Measurements from ENCODE around the gene GPS1. TPM values are rescaled to one million over a fixed set of nuclear protein-coding genes. Genes with fewer than 3 reads are reported as not detected.
A peak's percentile ranks its signal among the peaks of the same experiment; 100 is the strongest.

The GPS1 gene
- total and polyA plus RNA-seq, 3 experiments from 2014 or later, result 122 to 151 (median 125) TPM

GRCh38 chr17:82021107-82021899, 30.4 kb upstream of the GPS1 start:
- Mint-ChIP-seq H3K4me3 (peak overlapping the region; percentile 83 to 93 (median 85)), H3K27ac (peak overlapping the region in 6 of 8 donors; percentile 56 to 85 (median 70)), H3K4me1 (peaks cover 17 to 34% (median 21%) of the 10 kb centered on the region in 3 donors), H3K36me3 (peaks cover 0 to 8% (median 0%) of the 10 kb centered on the region in 3 donors), H3K9me3 (no peaks in the 10 kb centered on the region), H3K27me3 (peaks cover 0 to 2% of the 10 kb centered on the region in 2 donors)
- peak overlapping the region; percentile 61 for H3K27ac ChIP-seq (ENCODE audit: low read depth, low read length)
- no peaks in the 10 kb centered on the region for H3K27me3 ChIP-seq (ENCODE audit: insufficient read depth, low read length, poor library complexity, severe bottlenecking)
- H3K36me3 ChIP-seq (ENCODE audit: insufficient read depth, low read length), result peaks cover 6% of the 10 kb centered on the region
- no peaks in the 10 kb centered on the region for H3K9me3 ChIP-seq (ENCODE audit: low read length)
- DNase-seq, result peak in 4 of 5 donors; percentile 20 to 72 (median 50)
- H3K4me3 ChIP-seq (ENCODE audit: low read length), result peak overlapping the region; percentile 70
- peaks cover 26% of the 10 kb centered on the region for H3K4me1 ChIP-seq (ENCODE audit: insufficient read depth, low read length)
- ChIA-PET POLR2A (interaction anchor here (1.4 to 1.7 kb wide), 2 partner anchors 61 to 151 kb away, joined by 5 to 12 read pairs; partner anchors contain the start of gene NOTUM), CTCF (interaction anchor here (0.8 to 6.0 kb wide), 7 partner anchors 10 to 134 kb away, joined by 3 to 83 read pairs (median 5); partner anchors contain the start of genes DCXR, NOTUM and RAC3)

- H3K27me3 Mint-ChIP-seq, result peaks cover 0 to 2% of the 10 kb centered on the region in 2 donors
- peaks cover 6% of the 10 kb centered on the region for H3K36me3 ChIP-seq (ENCODE audit: insufficient read depth, low read length)
- no peaks in the 10 kb centered on the region for H3K9me3 ChIP-seq (ENCODE audit: low read length)
- H3K4me1 Mint-ChIP-seq, result peaks cover 17 to 34% (median 21%) of the 10 kb centered on the region in 3 donors
- peak overlapping the region; percentile 70 for H3K4me3 ChIP-seq (ENCODE audit: low read length)
- H3K4me1 ChIP-seq (ENCODE audit: insufficient read depth, low read length), result peaks cover 26% of the 10 kb centered on the region
- H3K27me3 ChIP-seq (ENCODE audit: insufficient read depth, low read length, poor library complexity, severe bottlenecking), result no peaks in the 10 kb centered on the region
- POLR2A ChIA-PET, result interaction anchor here (0.9 to 2.3 kb wide), 5 partner anchors 16 to 251 kb away, joined by 3 to 10 read pairs (median 5); partner anchors contain the start of genes CSNK1D and DCXR
- peak overlapping the region; percentile 61 for H3K27ac ChIP-seq (ENCODE audit: low read depth, low read length)
- no peak for DNase-seq
- CTCF ChIA-PET, result interaction anchor here (0.8 to 6.0 kb wide), 7 partner anchors 9 to 133 kb away, joined by 3 to 83 read pairs (median 5); partner anchors contain the start of genes DCXR, NOTUM and RAC3
- peak overlapping the region; percentile 83 to 93 (median 85) for H3K4me3 Mint-ChIP-seq
- H3K9me3 Mint-ChIP-seq, result no peaks in the 10 kb centered on the region
- H3K27ac Mint-ChIP-seq, result peak overlapping the region in 5 of 8 donors; percentile 62 to 85 (median 71)
- peaks cover 0 to 8% (median 0%) of the 10 kb centered on the region in 3 donors for H3K36me3 Mint-ChIP-seq
Measured at GRCh38 chr17:82021900-82022309, 29.8 kb upstream of the GPS1 start.

GRCh38 chr17:82022310-82022980, 29.3 kb upstream of the GPS1 start, which contains the start of gene CENPX:
TSS of gene CENPX (minus strand) at chr17:82022878. CDS start at chr17:82022861, 17 bp downstream.
- POLR2A ChIA-PET, result interaction anchor here (0.8 to 2.3 kb wide), 9 partner anchors 15 to 497 kb away, joined by 3 to 10 read pairs (median 5); partner anchors contain the start of genes CSNK1D, DCXR, FASN and FOXK2
- H3K4me3 Mint-ChIP-seq, result peak within 1 kb of the TSS; percentile 83 to 93 (median 85)
- H3K9me3 Mint-ChIP-seq, result no peaks in the 10 kb centered on the region
- peaks cover 0 to 8% (median 0%) of the 10 kb centered on the region in 3 donors for H3K36me3 Mint-ChIP-seq
- CTCF ChIA-PET, result interaction anchor here (0.7 to 6.0 kb wide), 5 partner anchors 9 to 133 kb away, joined by 3 to 83 read pairs (median 16); partner anchors contain the start of genes DCXR, NOTUM and RAC3
- peaks cover 0 to 2% of the 10 kb centered on the region in 2 donors for H3K27me3 Mint-ChIP-seq
- Histone ChIP-seq H3K4me3 (ENCODE audit: low read length) (peak within 1 kb of the TSS; percentile 70), H3K9me3 (ENCODE audit: low read length) (no peaks in the 10 kb centered on the region), H3K4me1 (ENCODE audit: insufficient read depth, low read length) (peaks cover 26% of the 10 kb centered on the region), H3K36me3 (ENCODE audit: insufficient read depth, low read length) (peaks cover 6% of the 10 kb centered on the region), H3K27me3 (ENCODE audit: insufficient read depth, low read length, poor library complexity, severe bottlenecking) (no peaks in the 10 kb centered on the region), H3K27ac (ENCODE audit: low read depth, low read length) (peak within 1 kb of the TSS; percentile 61)
- peak within 1 kb of the TSS in 7 of 8 donors; percentile 56 to 85 (median 71) for H3K27ac Mint-ChIP-seq
- H3K4me1 Mint-ChIP-seq, result peaks cover 17 to 34% (median 21%) of the 10 kb centered on the region in 3 donors
- DNase-seq, result peak in 1 of 5 donors; percentile 57

- Mint-ChIP-seq H3K27ac (peak within 1 kb of the TSS in 6 of 8 donors; percentile 56 to 85 (median 70)), H3K4me1 (peaks cover 17 to 34% (median 21%) of the 10 kb centered on the region in 3 donors), H3K36me3 (peaks cover 0 to 8% (median 0%) of the 10 kb centered on the region in 3 donors), H3K27me3 (peaks cover 0 to 2% of the 10 kb centered on the region in 2 donors), H3K4me3 (peak within 1 kb of the TSS; percentile 83 to 93 (median 85)), H3K9me3 (no peaks in the 10 kb centered on the region)
- Histone ChIP-seq H3K9me3 (ENCODE audit: low read length) (no peaks in the 10 kb centered on the region), H3K27me3 (ENCODE audit: insufficient read depth, low read length, poor library complexity, severe bottlenecking) (no peaks in the 10 kb centered on the region), H3K36me3 (ENCODE audit: insufficient read depth, low read length) (peaks cover 6% of the 10 kb centered on the region), H3K4me3 (ENCODE audit: low read length) (peak within 1 kb of the TSS; percentile 70), H3K27ac (ENCODE audit: low read depth, low read length) (peak within 1 kb of the TSS; percentile 61), H3K4me1 (ENCODE audit: insufficient read depth, low read length) (peaks cover 26% of the 10 kb centered on the region)
- DNase-seq, result peak; percentile 99 to 100 (median 100)
- ChIA-PET POLR2A (interaction anchor here (0.8 to 2.3 kb wide), 9 partner anchors 15 to 496 kb away, joined by 3 to 10 read pairs (median 5); partner anchors contain the start of genes CSNK1D, DCXR, FASN and FOXK2), CTCF (interaction anchor here (0.7 to 6.0 kb wide), 4 partner anchors 8 to 132 kb away, joined by 3 to 83 read pairs (median 20); partner anchors contain the start of genes DCXR, NOTUM and RAC3)
Measured at GRCh38 chr17:82022981-82023446, 28.7 kb upstream of the GPS1 start, which contains the start of gene LRRC45. TSS of gene LRRC45 (plus strand) at chr17:82023305. CDS start at chr17:82023644, 339 bp downstream.

- Mint-ChIP-seq H3K9me3 (no peaks in the 10 kb centered on the region), H3K27ac (peak overlapping the region in 3 of 8 donors; percentile 33 to 51 (median 50)), H3K36me3 (peaks cover 0 to 3% (median 0%) of the 10 kb centered on the region in 3 donors), H3K4me3 (peak overlapping the region; percentile 75 to 93 (median 84)), H3K27me3 (peaks cover 0 to 2% of the 10 kb centered on the region in 2 donors), H3K4me1 (peaks cover 17 to 34% (median 21%) of the 10 kb centered on the region in 3 donors)
- Histone ChIP-seq H3K27ac (ENCODE audit: low read depth, low read length) (peak overlapping the region; percentile 38), H3K9me3 (ENCODE audit: low read length) (no peaks in the 10 kb centered on the region), H3K27me3 (ENCODE audit: insufficient read depth, low read length, poor library complexity, severe bottlenecking) (no peaks in the 10 kb centered on the region), H3K36me3 (ENCODE audit: insufficient read depth, low read length) (peaks cover 3% of the 10 kb centered on the region), H3K4me1 (ENCODE audit: insufficient read depth, low read length) (peaks cover 26% of the 10 kb centered on the region), H3K4me3 (ENCODE audit: low read length) (peak overlapping the region; percentile 64)
- peak in 2 of 5 donors; percentile 14 to 15 for DNase-seq
- ChIA-PET POLR2A (interaction anchor here (1.0 to 2.3 kb wide), 5 partner anchors 14 to 320 kb away, joined by 3 to 10 read pairs (median 6); partner anchors contain the start of genes DCXR, FASN and MRPL12), CTCF (interaction anchor here (3.9 to 6.0 kb wide), 2 partner anchors 13 to 62 kb away, joined by 16 to 83 read pairs; partner anchors contain the start of genes DCXR and NOTUM)
Measured at GRCh38 chr17:82023447-82024241, 28.1 kb upstream of the GPS1 start.

GRCh38 chr17:82024859-82025258, 26.8 kb upstream of the GPS1 start:
- Histone ChIP-seq H3K9me3 (ENCODE audit: low read length) (no peaks in the 10 kb centered on the region), H3K36me3 (ENCODE audit: insufficient read depth, low read length) (no peaks in the 10 kb centered on the region), H3K4me3 (ENCODE audit: low read length) (no peak overlapping the region), H3K4me1 (ENCODE audit: insufficient read depth, low read length) (peaks cover 28% of the 10 kb centered on the region), H3K27me3 (ENCODE audit: insufficient read depth, low read length, poor library complexity, severe bottlenecking) (no peaks in the 10 kb centered on the region), H3K27ac (ENCODE audit: low read depth, low read length) (no peak overlapping the region)
- H3K9me3 Mint-ChIP-seq, result no peaks in the 10 kb centered on the region
- POLR2A ChIA-PET, result no interaction called here
- peaks cover 19 to 38% (median 21%) of the 10 kb centered on the region in 3 donors for H3K4me1 Mint-ChIP-seq
- no peak overlapping the region for H3K27ac Mint-ChIP-seq
- H3K36me3 Mint-ChIP-seq, result no peaks in the 10 kb centered on the region
- CTCF ChIA-PET, result interaction anchor here (6.0 kb wide), 1 partner anchor 64 kb away, joined by 83 read pairs; the partner anchor contains the start of gene NOTUM
- no peak for DNase-seq
- H3K27me3 Mint-ChIP-seq, result peaks cover 0 to 5% of the 10 kb centered on the region in 2 donors
- peak overlapping the region in 1 of 7 donors; percentile 23 for H3K4me3 Mint-ChIP-seq

Data from CD8-positive, alpha-beta memory T cell (primary cell).